ENCODE data around the gene TNRC6C. TPM values are rescaled to one million over a fixed set of nuclear protein-coding genes. Genes with fewer than 3 reads are reported as not detected.
A peak's percentile ranks its signal among the peaks of the same experiment; 100 is the strongest.

The TNRC6C gene
- total RNA-seq, 1 donor from 2014 or later, result 13.1 TPM

DNA sequence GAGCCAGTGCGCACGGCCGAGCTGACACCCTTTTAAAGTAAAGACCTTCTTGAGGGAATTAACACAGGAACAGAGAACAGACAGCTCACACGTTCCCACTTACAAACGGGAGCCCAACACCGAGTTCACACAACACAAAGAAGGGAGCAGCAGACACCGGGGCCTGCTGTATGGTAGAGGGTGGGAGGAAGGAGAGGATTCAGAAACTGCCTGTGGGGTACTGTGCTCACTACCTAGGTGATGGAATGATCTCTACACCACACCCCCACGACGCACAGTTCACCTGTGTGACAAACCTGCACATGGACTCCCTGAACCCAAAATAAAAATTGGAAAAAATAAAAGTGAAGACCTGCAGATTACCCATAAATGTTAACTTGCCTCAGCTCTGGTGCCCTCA is 137.6 kb downstream of the TNRC6C start:
- H3K4me3 Mint-ChIP-seq (ENCODE audit: unreplicated experiment), result no peak overlapping the region

GRCh38 chr17:78101112-78101511 is 142.6 kb downstream of the TNRC6C start:
- DNase-seq (ENCODE audit: low spot score), result no peak
- Mint-ChIP-seq H3K4me3 (ENCODE audit: unreplicated experiment) (peak overlapping the region; percentile 69), H3K27me3 (ENCODE audit: unreplicated experiment) (peaks cover 2% of the 10 kb centered on the region), H3K36me3 (ENCODE audit: low read depth, unreplicated experiment) (peaks cover 48% of the 10 kb centered on the region), H3K4me1 (ENCODE audit: unreplicated experiment) (no peaks in the 10 kb centered on the region), H3K27ac (ENCODE audit: unreplicated experiment) (no peak overlapping the region), H3K9me3 (ENCODE audit: unreplicated experiment) (peaks cover 16% of the 10 kb centered on the region)
- TF ChIP-seq CTCF (IDR thresholded peaks at IDR 0.05; ENCODE audit: unreplicated experiment), result no peak

More for the DNA sequence above, 137.6 kb downstream of the TNRC6C start:
- H3K27ac Mint-ChIP-seq (ENCODE audit: unreplicated experiment), result no peak overlapping the region
- no peak for TF ChIP-seq CTCF (IDR thresholded peaks at IDR 0.05; ENCODE audit: unreplicated experiment)
- peaks cover 38% of the 10 kb centered on the region for H3K36me3 Mint-ChIP-seq (ENCODE audit: low read depth, unreplicated experiment)
- peaks cover 8% of the 10 kb centered on the region for H3K9me3 Mint-ChIP-seq (ENCODE audit: unreplicated experiment)
- DNase-seq (ENCODE audit: low spot score), result no peak
- H3K4me1 Mint-ChIP-seq (ENCODE audit: unreplicated experiment), result no peaks in the 10 kb centered on the region
- peaks cover 3% of the 10 kb centered on the region for H3K27me3 Mint-ChIP-seq (ENCODE audit: unreplicated experiment)

DNA sequence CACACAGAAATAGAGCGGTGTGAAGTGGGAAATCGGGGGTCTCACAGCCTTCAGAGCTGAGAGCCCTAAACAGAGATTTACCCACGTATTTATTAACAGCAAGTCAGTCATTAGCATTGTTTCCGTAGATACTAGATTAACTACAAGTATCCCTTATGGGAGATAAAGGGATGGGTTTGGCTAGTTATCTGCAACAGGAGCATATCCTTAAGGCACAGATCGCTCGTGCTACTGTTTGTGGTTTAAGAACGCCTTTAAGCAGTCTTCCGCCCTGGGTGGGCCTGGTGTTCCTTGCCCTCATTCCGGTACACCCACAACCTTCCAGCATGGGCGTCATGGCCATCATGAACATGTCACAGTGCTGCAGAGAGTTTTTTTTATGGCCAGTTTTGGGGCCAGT is 143.0 kb downstream of the TNRC6C start:
- Mint-ChIP-seq H3K27ac (ENCODE audit: unreplicated experiment) (no peak overlapping the region), H3K36me3 (ENCODE audit: low read depth, unreplicated experiment) (peaks cover 48% of the 10 kb centered on the region), H3K27me3 (ENCODE audit: unreplicated experiment) (peaks cover 2% of the 10 kb centered on the region)

DNA sequence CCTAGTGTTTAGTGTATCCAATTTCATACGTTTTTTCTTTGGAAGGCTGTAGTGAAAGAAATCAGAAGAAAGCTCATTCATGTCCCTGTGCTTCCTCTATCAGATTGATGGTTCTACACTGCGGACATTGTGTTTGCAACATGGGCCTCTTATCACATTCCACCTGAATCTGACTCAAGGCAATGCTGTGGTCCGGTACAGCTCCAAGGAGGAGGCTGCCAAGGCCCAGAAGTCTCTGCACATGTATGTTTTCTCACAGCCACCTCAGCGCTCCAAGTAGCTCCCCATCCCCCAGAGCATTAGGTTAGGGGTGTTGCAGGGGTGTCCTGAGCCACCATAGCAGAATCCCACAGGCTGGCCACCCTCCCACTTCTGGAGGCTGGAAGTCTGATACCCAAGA is 144.8 kb downstream of the TNRC6C start:
- Mint-ChIP-seq H3K4me1 (ENCODE audit: unreplicated experiment) (no peaks in the 10 kb centered on the region), H3K4me3 (ENCODE audit: unreplicated experiment) (no peak overlapping the region), H3K9me3 (ENCODE audit: unreplicated experiment) (peaks cover 16% of the 10 kb centered on the region), H3K27ac (ENCODE audit: unreplicated experiment) (no peak overlapping the region), H3K36me3 (ENCODE audit: low read depth, unreplicated experiment) (peaks cover 40% of the 10 kb centered on the region), H3K27me3 (ENCODE audit: unreplicated experiment) (peaks cover 2% of the 10 kb centered on the region)
- TF ChIP-seq CTCF (IDR thresholded peaks at IDR 0.05; ENCODE audit: unreplicated experiment), result no peak
- DNase-seq (ENCODE audit: low spot score), result no peak

More for the DNA sequence above, 143.0 kb downstream of the TNRC6C start:
- H3K4me3 Mint-ChIP-seq (ENCODE audit: unreplicated experiment), result peak overlapping the region; percentile 80
- TF ChIP-seq CTCF (IDR thresholded peaks at IDR 0.05; ENCODE audit: unreplicated experiment), result no peak
- peaks cover 16% of the 10 kb centered on the region for H3K9me3 Mint-ChIP-seq (ENCODE audit: unreplicated experiment)
- no peak for DNase-seq (ENCODE audit: low spot score)
- no peaks in the 10 kb centered on the region for H3K4me1 Mint-ChIP-seq (ENCODE audit: unreplicated experiment)

DNA sequence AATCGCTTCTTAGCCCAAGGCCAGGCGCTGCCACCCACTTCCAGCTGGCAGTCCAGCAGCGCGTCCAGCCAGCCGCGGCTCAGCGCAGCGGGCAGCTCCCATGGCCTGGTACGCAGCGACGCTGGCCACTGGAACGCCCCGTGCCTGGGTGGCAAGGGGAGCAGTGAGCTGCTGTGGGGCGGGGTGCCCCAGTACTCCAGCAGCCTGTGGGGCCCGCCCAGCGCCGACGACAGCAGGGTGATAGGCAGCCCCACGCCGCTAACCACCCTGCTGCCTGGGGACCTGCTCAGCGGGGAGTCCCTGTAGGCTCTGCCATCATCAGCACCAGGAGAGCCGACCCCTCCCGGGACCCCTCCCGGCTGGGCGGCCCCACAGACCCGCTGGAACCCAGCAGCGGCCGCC is 146.0 kb downstream of the TNRC6C start:
- Mint-ChIP-seq H3K4me1 (ENCODE audit: unreplicated experiment) (no peaks in the 10 kb centered on the region), H3K27ac (ENCODE audit: unreplicated experiment) (no peak overlapping the region), H3K27me3 (ENCODE audit: unreplicated experiment) (no peaks in the 10 kb centered on the region), H3K9me3 (ENCODE audit: unreplicated experiment) (peaks cover 12% of the 10 kb centered on the region), H3K4me3 (ENCODE audit: unreplicated experiment) (no peak overlapping the region), H3K36me3 (ENCODE audit: low read depth, unreplicated experiment) (peaks cover 33% of the 10 kb centered on the region)
- TF ChIP-seq CTCF (IDR thresholded peaks at IDR 0.05; ENCODE audit: unreplicated experiment), result no peak
- DNase-seq (ENCODE audit: low spot score), result no peak
